Measurements from ENCODE around the gene NUAK2.

The NUAK2 gene

DNA sequence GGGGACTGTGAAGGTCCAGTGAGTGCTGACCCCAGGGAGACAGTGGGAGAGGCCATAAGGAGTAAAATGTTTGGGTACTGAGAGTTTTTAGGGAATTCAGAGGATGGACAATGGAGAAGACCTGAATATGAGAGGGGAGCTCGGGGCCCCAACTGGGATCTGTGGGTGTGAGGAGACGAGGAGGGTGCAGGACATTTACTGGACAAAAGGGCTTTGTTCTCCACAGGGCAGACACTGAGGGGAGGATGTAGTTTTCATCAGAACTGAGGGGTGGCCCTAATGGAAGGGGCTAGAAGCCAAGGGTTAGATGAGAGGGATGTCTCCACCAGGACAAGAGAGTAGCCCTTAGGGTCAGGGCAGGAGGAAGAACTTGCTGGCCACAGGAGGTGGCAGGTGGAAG lies 63.8 kb downstream of the NUAK2 start:
- DNase-seq (ENCODE audit: low read depth, low spot score), result no peak

DNA sequence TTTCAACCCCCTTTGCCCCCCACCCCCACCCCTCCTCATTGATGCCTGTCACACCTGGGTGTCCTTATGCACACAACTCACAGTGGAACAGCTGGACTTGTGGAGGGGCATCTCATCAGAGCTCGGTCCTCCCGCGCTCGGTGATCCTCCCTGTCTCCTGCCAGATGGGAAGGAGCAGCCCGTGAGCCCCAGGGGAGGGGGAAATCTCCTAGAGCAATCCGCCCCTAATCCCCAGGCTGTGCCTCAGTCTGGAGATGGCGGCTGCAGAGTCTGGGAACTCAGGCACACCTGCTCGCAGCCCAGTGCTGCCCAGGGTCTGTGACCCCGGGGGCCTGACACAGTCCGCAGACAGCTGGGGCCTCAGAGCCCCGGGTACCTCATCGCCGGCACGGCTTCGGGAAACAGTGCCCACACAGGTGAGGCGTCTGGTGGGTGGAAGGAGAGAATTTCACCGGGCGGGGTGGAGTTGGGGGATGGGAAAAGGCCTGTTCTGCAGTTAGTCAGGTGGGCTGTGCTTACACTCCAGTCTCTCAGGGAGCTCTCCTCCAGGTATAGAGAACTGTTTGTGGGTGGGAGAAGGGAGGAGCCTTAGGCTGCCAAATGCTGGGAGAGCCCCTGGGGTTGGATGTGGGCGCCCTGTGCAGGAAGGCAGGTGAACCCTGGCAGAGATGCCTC lies 64.5 kb downstream of the NUAK2 start:
- DNase-seq (ENCODE audit: low read depth, low spot score), result no peak

DNA sequence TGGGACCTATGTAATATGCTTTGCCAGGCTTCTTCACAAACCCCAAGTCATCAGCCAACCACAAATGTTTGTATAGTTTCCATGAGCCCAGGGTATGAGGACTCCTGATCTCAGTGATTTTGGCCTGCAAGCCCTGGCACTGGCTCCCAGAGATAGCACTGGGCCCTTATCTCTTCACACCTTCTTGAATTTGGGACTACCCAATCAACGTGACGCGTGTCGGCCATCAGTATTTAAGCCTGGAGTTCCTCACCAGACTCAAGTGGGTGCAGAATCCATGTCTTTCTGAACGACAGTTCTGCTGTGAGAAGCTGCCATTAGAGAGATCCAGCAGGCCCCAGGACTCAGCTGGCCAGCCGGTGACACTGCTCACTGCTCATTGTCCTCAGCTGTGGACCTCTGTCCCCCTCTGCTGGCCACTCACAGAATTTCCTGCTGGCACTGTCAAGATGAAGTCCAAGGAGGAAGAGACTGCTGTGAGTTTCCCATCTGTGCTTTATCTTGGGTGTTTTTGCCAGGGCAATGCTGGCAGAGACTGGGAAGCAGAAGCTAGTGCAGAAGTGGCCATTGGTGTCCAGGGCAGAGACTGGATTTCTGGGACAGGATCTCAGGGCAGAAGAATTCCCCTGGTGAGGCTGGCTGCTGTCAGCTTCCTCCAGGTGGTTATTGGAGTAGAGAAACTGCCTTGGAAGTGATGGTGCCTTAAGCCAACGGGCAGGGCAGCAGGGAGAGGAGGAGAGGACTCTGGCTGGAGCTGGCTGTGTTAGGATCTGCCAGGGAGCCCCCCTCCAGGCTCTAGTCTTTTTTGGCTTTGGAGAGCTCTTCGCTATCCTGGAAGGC lies 65.4 kb downstream of the NUAK2 start:
- peak; percentile 64 for DNase-seq (ENCODE audit: low read depth, low spot score)

Measured in activated CD4-positive, CD25-positive, alpha-beta regulatory T cell treated with anti-CD3 and anti-CD28 coated beads, Interleukin-2, amount 50 U/mL, for 16 hours (primary cell).